Measurements from ENCODE around the gene KRTAP10-9.
"Not testable (repeated sequence)": the region's sequence is repeated elsewhere in the genome, so short reads cannot be mapped to it uniquely, and the experiment has no call there.

The KRTAP10-9 gene

GRCh38 chr21:44639331-44639655 is 12.4 kb downstream of the KRTAP10-9 start:
- DNase-seq: no peak

- DNase-seq: no peak
These were observed 13.9 kb downstream of the KRTAP10-9 start for GRCh38 chr21:44640761-44641160.

GRCh38 chr21:44643741-44644310 is 16.9 kb downstream of the KRTAP10-9 start:
- DNase-seq: no peak

- DNase-seq: no peak
These were observed 18.0 kb downstream of the KRTAP10-9 start for GRCh38 chr21:44644878-44645277.

GRCh38 chr21:44646366-44647221 is 19.7 kb downstream of the KRTAP10-9 start, which contains the start of gene KRTAP10-11:
Gene KRTAP10-11, plus strand, starts transcription at chr21:44646414. Its CDS starts 45 bp downstream, at chr21:44646459.
- not testable (repeated sequence) for DNase-seq

- no peak for DNase-seq
These were observed 20.3 kb downstream of the KRTAP10-9 start for GRCh38 chr21:44647222-44647552.

GRCh38 chr21:44648557-44649311 is 21.8 kb downstream of the KRTAP10-9 start:
- DNase-seq: no peak

- DNase-seq: no peak
These were observed 22.7 kb downstream of the KRTAP10-9 start for GRCh38 chr21:44649521-44650100.

- DNase-seq: no peak
These were observed 23.5 kb downstream of the KRTAP10-9 start for GRCh38 chr21:44650265-44650972.

- no peak for DNase-seq
These were observed 24.2 kb downstream of the KRTAP10-9 start for GRCh38 chr21:44650973-44651675.

GRCh38 chr21:44653123-44653522 is 26.2 kb downstream of the KRTAP10-9 start:
- DNase-seq: no peak

GRCh38 chr21:44653656-44654575 is 27.0 kb downstream of the KRTAP10-9 start:
- no peak for DNase-seq

- DNase-seq: no peak
These were observed 27.8 kb downstream of the KRTAP10-9 start, which contains the start of gene KRTAP12-4 for GRCh38 chr21:44654576-44655175. Gene KRTAP12-4, minus strand, starts transcription at chr21:44654659. Its CDS starts 45 bp downstream, at chr21:44654614.

GRCh38 chr21:44656868-44657267 is 30.0 kb downstream of the KRTAP10-9 start:
- no peak for DNase-seq

GRCh38 chr21:44657635-44658540 is 31.0 kb downstream of the KRTAP10-9 start, which contains the start of gene KRTAP12-3:
Gene KRTAP12-3, plus strand, starts transcription at chr21:44657932. Its CDS starts 48 bp downstream, at chr21:44657980.
- no peak for DNase-seq

GRCh38 chr21:44658541-44658910 is 31.6 kb downstream of the KRTAP10-9 start:
- DNase-seq: no peak

GRCh38 chr21:44658913-44659595 is 32.2 kb downstream of the KRTAP10-9 start:
- no peak for DNase-seq

Data from anterior cingulate cortex (tissue), 58 donors.